Endothelial cell (in vitro differentiated cells): ENCODE measurements around the gene TPSG1. TPM values are rescaled to one million over a fixed set of nuclear protein-coding genes. Genes with fewer than 3 reads are reported as not detected.

Experiments
- DNase-seq: peaks from one replicate; pipeline ENCODE4 v3.0.0; 2021; ENCODE audit warnings: low spot score
- H3K27ac Mint-ChIP-seq: one replicate; pipeline ENCODE4 v1.8.0; 2021; ENCODE audit warnings: mixed read lengths, inconsistent platforms; ENCODE audit not compliant: unreplicated experiment
- H3K27me3 Mint-ChIP-seq: one replicate; pipeline ENCODE4 v1.8.0; 2021; ENCODE audit warnings: mild to moderate bottlenecking, moderate library complexity, mixed read lengths, inconsistent platforms; ENCODE audit not compliant: unreplicated experiment
- H3K36me3 Mint-ChIP-seq: one replicate; pipeline ENCODE4 v1.8.0; 2021; ENCODE audit warnings: mild to moderate bottlenecking, low read depth, mixed read lengths, inconsistent platforms; ENCODE audit not compliant: unreplicated experiment
- H3K4me1 Mint-ChIP-seq: one replicate; pipeline ENCODE4 v1.8.0; 2021; ENCODE audit warnings: mild to moderate bottlenecking, mixed read lengths, inconsistent platforms; ENCODE audit not compliant: unreplicated experiment
- H3K4me3 Mint-ChIP-seq: one replicate; pipeline ENCODE4 v1.8.0; 2021; ENCODE audit warnings: mild to moderate bottlenecking, mixed read lengths, inconsistent platforms; ENCODE audit not compliant: unreplicated experiment
- H3K9me3 Mint-ChIP-seq: one replicate; pipeline ENCODE4 v1.8.0; 2021; ENCODE audit warnings: mixed read lengths, inconsistent platforms; ENCODE audit not compliant: unreplicated experiment
- total RNA-seq: library from RNA; stranded (reverse); fragmentation: NEBNext Ultra II Directional; extraction: Animal tissue kit (Norgen Biotek cat#: 25700); gene quantifications from one replicate; pipeline ENCODE4 v1.2.1, GENCODE V29; 2021; ENCODE audit not compliant: unreplicated experiment
- TF ChIP-seq, protein P1 (sequence below): fragments of 200-600 bp; sonication (generic); IDR thresholded peaks from one replicate; pipeline ENCODE4 v1.5.0; 2021; ENCODE audit warnings: antibody characterized with exemption; ENCODE audit not compliant: unreplicated experiment

TPSG1 gene
- total RNA-seq, 1 donor from 2014 or later, result not detected

DNA sequence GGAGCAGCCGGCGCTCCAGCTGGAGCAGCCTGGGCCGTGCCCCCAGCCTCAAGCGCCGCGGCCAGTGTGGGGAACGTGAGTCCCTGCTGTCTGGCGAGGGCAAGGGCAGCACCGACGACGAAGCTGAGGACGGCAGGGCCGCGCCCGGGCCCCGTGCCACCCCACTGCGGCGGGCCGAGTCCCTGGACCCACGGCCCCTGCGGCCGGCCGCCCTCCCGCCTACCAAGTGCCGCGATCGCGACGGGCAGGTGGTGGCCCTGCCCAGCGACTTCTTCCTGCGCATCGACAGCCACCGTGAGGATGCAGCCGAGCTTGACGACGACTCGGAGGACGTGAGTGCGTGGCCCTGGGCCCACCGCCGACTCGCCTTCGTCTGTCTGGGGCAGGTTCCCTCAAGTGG, 16.0 kb downstream of the TPSG1 start:
- no peaks in the 10 kb centered on the region for H3K36me3 Mint-ChIP-seq
- TF ChIP-seq, protein P1, sequence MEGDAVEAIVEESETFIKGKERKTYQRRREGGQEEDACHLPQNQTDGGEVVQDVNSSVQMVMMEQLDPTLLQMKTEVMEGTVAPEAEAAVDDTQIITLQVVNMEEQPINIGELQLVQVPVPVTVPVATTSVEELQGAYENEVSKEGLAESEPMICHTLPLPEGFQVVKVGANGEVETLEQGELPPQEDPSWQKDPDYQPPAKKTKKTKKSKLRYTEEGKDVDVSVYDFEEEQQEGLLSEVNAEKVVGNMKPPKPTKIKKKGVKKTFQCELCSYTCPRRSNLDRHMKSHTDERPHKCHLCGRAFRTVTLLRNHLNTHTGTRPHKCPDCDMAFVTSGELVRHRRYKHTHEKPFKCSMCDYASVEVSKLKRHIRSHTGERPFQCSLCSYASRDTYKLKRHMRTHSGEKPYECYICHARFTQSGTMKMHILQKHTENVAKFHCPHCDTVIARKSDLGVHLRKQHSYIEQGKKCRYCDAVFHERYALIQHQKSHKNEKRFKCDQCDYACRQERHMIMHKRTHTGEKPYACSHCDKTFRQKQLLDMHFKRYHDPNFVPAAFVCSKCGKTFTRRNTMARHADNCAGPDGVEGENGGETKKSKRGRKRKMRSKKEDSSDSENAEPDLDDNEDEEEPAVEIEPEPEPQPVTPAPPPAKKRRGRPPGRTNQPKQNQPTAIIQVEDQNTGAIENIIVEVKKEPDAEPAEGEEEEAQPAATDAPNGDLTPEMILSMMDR, result no peak
- peak overlapping the region; percentile 59 for H3K4me3 Mint-ChIP-seq
- no peaks in the 10 kb centered on the region for H3K9me3 Mint-ChIP-seq
- H3K27me3 Mint-ChIP-seq, result no peaks in the 10 kb centered on the region
- H3K4me1 Mint-ChIP-seq, result no peaks in the 10 kb centered on the region
- H3K27ac Mint-ChIP-seq, result no peak overlapping the region
- no peak for DNase-seq

DNA sequence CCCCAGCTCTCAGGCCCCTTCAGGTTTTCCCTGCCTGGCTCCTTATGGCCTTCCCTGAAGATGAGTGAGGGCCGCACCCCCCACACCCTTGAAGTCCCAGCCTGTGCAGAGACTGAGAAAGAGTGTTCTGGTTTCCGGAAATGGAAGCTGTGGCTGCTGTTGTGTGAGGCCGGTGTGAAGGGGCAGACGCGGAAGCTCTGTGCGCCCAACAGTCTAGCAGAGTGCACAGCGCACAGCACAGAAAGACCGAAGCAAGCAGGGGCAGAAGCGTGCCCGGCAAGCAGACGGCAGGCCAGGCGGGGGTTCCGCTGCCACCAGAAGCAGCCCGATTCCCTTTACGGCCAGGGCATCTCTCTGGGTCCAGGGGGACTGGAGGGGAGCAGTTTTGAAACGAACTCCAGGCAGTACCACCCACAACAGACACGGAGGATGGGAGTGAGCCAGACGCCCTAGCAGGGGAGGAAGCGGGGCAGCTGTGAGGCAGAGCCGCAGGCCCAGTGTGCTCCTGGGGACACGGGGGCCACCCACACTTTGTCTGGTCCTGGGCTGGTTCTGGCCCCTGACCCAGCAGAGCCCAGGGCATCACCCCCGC, 16.7 kb downstream of the TPSG1 start:
- H3K4me3 Mint-ChIP-seq, result no peak overlapping the region
- peaks cover 4% of the 10 kb centered on the region for H3K27me3 Mint-ChIP-seq
- TF ChIP-seq, protein P1, result no peak
- H3K36me3 Mint-ChIP-seq, result peaks cover 3% of the 10 kb centered on the region
- H3K9me3 Mint-ChIP-seq, result no peaks in the 10 kb centered on the region
- DNase-seq, result no peak
- H3K27ac Mint-ChIP-seq, result no peak overlapping the region
- H3K4me1 Mint-ChIP-seq, result no peaks in the 10 kb centered on the region

DNA sequence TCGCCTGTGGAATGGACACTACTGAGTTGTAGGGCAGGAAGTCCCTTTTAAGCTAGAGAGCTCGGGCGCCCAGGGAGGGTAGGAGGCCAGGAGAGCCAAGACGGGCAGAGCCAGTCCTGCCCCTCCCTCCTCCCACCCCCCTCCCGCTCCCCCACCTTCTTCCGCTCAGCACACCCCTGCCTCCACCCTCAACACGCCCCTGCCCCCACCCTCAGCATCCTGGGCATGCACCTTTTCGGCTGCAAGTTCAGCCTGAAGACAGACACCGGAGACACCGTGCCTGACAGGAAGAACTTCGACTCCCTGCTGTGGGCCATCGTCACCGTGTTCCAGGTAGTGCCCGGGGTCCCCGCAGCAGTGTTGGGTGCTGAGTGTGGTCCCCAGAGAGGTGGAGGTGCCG, 18.3 kb downstream of the TPSG1 start:
- Mint-ChIP-seq H3K9me3 (no peaks in the 10 kb centered on the region), H3K4me1 (no peaks in the 10 kb centered on the region), H3K27ac (no peak overlapping the region), H3K27me3 (peaks cover 4% of the 10 kb centered on the region), H3K36me3 (peaks cover 3% of the 10 kb centered on the region), H3K4me3 (no peak overlapping the region)
- no peak for DNase-seq
- TF ChIP-seq, protein P1, result no peak

DNA sequence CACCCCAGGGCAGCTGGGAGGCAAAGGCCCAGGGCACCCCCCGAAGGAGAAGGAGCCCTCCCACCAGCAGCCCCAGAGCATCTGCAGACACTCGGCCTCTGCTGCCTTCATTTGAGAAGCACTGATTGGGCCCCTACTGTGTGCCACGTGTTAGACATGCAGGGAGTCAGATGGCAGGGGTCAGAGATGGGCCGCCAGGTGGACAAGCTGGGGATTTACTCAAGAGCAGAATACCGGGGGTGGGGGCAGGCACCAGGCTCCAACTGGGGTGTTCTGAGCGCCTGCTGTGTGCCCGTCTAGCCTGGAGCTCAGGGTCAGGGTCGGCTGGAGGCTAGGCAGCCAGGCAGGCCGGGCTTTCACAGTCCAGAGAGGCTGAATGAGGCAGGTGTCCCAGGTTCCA, 18.7 kb downstream of the TPSG1 start:
- Mint-ChIP-seq H3K9me3 (no peaks in the 10 kb centered on the region), H3K27ac (no peak overlapping the region), H3K4me1 (no peaks in the 10 kb centered on the region), H3K36me3 (peaks cover 3% of the 10 kb centered on the region), H3K27me3 (peaks cover 4% of the 10 kb centered on the region), H3K4me3 (no peak overlapping the region)
- TF ChIP-seq, protein P1, result peak; percentile 27
- DNase-seq, result no peak

DNA sequence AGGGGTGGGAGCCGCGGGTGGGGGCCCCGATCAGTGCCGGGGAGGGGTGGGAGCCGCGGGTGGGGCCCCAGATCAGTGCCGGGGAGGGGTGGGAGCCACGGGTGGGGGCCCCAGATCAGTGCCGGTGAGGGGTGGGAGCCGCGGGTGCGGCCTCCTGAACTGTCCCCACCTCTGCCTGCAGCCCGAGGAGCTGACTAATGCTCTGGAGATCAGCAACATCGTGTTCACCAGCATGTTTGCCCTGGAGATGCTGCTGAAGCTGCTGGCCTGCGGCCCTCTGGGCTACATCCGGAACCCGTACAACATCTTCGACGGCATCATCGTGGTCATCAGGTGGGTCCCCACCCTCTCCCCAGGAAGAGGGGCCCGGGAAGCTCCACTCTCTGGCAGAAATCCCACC, 20.1 kb downstream of the TPSG1 start:
- no peak for DNase-seq
- no peak overlapping the region for H3K27ac Mint-ChIP-seq
- H3K36me3 Mint-ChIP-seq, result peaks cover 3% of the 10 kb centered on the region
- no peak overlapping the region for H3K4me3 Mint-ChIP-seq
- H3K4me1 Mint-ChIP-seq, result no peaks in the 10 kb centered on the region
- H3K9me3 Mint-ChIP-seq, result no peaks in the 10 kb centered on the region
- TF ChIP-seq, protein P1, result no peak
- H3K27me3 Mint-ChIP-seq, result peaks cover 4% of the 10 kb centered on the region
